ENCODE measurements around the gene NAA60.
"Not testable (repeated sequence)": the region's sequence is repeated elsewhere in the genome, so short reads cannot be mapped to it uniquely, and the experiment has no call there.

Gene NAA60

DNA sequence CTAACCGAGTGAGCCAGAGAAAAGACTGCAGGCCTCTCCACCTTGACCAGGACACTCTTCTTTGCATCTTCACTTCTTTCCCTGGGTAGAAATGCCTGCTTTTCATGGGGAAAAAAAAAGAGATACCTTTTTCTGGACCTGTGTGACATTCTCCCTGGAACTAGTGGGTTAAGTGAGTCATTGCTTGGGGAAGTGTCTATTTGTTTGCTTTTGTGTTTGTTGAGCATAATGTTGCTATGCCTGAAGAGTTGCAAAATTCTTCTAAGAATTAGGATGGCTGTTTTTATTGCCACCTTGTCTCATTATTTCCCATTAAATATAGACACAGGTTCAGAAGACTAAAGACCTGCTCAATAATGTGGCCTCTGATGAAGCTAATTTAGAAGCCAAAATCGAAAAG lies 76.1 kb downstream of the NAA60 start:
- no peak overlapping the region for H3K4me3 Mint-ChIP-seq
- H3K27me3 Mint-ChIP-seq = no peaks in the 10 kb centered on the region
- no peak overlapping the region for H3K27ac Mint-ChIP-seq
- peaks cover 58% of the 10 kb centered on the region for H3K36me3 Mint-ChIP-seq
- H3K9me3 Mint-ChIP-seq = no peaks in the 10 kb centered on the region
- CTCF ChIA-PET = no interaction called here
- DNase-seq = no peak
- H3K4me1 Mint-ChIP-seq = peaks cover 21% of the 10 kb centered on the region

DNA sequence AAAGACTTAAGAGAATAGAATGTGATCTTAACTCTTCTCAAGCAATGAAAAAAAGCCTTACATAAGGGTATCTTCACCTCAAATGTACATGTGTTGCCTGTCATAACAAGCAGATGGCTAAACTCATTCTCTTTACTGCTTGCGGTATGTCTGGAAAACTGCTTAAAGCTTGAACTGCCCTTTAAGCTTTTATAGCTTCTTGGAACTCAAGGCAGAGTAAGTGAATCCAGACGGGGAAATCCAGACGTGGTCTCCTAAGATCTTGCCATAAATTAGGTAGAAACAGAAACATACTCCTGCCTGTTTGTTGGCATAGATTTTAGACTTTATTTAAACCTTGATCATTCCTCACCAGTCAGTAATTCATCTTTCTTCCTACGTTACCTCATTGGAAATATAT lies 76.9 kb downstream of the NAA60 start:
- H3K9me3 Mint-ChIP-seq = no peaks in the 10 kb centered on the region
- CTCF ChIA-PET = no interaction called here
- H3K4me3 Mint-ChIP-seq = no peak overlapping the region
- no peak for DNase-seq
- no peak overlapping the region for H3K27ac Mint-ChIP-seq
- H3K36me3 Mint-ChIP-seq = peaks cover 59% of the 10 kb centered on the region
- H3K27me3 Mint-ChIP-seq = no peaks in the 10 kb centered on the region
- H3K4me1 Mint-ChIP-seq = peaks cover 21% of the 10 kb centered on the region

DNA sequence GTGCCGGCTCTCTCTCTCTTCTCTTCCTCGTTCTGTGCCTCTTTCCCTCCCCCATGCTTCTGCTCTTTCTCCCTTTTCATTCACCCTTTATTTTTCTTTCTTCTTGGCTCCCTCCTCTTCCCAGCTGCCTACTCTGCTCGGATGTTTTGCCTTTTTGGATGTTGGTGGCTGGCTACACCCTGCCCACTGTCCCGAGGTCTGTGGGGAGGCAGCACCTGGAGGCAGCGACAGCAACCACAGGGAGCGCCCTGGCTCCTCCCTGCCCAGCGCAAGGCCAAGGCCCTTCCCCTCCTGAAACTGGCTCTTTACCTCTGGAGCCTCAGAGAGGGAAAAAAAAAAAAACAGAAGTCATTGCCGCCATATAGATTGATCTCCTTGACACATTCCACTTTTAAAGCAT lies 77.4 kb downstream of the NAA60 start:
- CTCF ChIA-PET = no interaction called here
- H3K4me1 Mint-ChIP-seq = peaks cover 22% of the 10 kb centered on the region
- H3K9me3 Mint-ChIP-seq = no peaks in the 10 kb centered on the region
- H3K36me3 Mint-ChIP-seq = peaks cover 58% of the 10 kb centered on the region
- DNase-seq = no peak
- peak overlapping the region; percentile 11 for H3K27ac Mint-ChIP-seq
- no peak overlapping the region for H3K4me3 Mint-ChIP-seq
- no peaks in the 10 kb centered on the region for H3K27me3 Mint-ChIP-seq

DNA sequence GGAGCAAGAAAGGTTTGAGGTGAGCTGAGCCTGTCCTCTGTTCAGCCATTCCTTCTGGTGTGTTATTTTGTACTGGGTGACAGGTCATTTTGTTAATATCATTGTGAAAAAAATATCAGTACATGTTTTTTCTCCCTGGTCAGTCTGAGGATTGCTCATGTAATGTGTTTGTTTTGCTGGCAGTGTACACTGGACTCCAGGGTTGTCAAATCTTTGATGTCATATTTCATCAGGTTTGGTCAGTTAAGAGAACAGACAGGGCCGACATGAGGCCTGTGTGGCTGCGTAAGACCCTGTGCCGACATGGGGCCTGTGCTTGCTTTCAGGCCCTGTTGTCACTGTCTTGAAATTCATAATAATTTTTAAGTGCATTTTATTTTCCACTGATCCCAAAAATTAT lies 79.8 kb downstream of the NAA60 start:
- Mint-ChIP-seq H3K27ac (peak overlapping the region; percentile 14), H3K4me3 (no peak overlapping the region), H3K36me3 (peaks cover 58% of the 10 kb centered on the region), H3K9me3 (no peaks in the 10 kb centered on the region), H3K27me3 (no peaks in the 10 kb centered on the region), H3K4me1 (peaks cover 24% of the 10 kb centered on the region)
- no peak for DNase-seq
- CTCF ChIA-PET = interaction anchor here (1.0 kb wide), 1 partner anchor 9 kb away, joined by 3 read pairs; no protein-coding TSS in a partner anchor

DNA sequence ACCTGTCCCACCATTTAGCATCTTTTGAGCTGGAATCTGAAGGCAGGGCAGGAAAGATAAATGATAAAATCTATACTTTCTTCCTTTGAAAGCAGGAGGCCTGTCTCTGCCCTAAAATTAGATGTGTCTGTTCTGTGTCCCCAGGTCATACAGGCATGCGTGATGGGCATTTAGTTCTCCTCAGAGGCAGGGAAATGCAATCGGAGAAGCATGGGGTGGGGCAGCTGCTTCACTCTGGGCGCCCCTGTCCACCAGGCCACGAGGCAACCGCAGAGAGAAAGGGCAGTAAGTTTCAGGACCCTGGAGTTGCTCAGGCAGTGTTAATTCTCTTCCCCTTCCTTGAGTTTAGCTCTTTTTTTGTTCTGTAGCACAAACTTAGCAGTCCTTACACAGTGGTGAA lies 82.5 kb downstream of the NAA60 start:
- Mint-ChIP-seq H3K9me3 (no peaks in the 10 kb centered on the region), H3K27ac (peak overlapping the region; percentile 33), H3K27me3 (no peaks in the 10 kb centered on the region), H3K36me3 (peaks cover 47% of the 10 kb centered on the region), H3K4me1 (peaks cover 12% of the 10 kb centered on the region), H3K4me3 (no peak overlapping the region)
- DNase-seq = no peak
- CTCF ChIA-PET = interaction anchor here (0.6 to 2.5 kb wide), 5 partner anchors 14 to 190 kb away, joined by 3 to 13 read pairs (median 3); no protein-coding TSS in a partner anchor

DNA sequence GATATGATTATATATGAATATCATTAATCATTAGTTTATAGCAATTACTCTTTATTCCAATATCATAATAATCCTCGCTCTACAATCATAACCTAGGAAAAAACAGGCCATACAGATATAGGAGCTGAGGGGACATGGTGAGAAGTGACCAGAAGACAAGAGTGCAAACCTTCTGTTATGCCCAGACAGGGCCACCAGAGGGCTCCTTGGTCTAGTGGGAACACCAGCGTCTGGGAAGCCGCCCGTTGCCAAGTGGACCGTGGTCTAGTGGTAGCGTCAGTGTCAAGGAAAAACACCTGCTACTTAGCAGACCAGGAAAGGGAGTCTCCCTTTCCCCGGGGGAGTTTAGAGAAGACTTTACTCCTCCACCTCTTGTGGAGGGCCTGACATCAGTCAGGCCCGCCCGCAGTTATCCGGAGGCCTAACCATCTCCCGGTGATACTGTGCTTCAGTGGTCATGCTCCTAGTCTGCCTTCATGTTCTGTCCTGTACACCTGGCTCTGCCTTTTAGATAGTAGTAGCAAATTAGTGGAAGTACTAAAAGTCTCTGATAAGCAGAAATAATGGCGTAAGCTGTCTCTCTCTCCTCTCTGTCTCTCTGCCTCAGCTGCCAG lies 83.8 kb downstream of the NAA60 start:
- H3K4me1 Mint-ChIP-seq = peaks cover 12% of the 10 kb centered on the region
- DNase-seq = peak; percentile 65
- not testable (repeated sequence) for H3K9me3 Mint-ChIP-seq, H3K27me3 Mint-ChIP-seq, H3K4me3 Mint-ChIP-seq
- CTCF ChIA-PET = interaction anchor here (0.6 to 2.5 kb wide), 5 partner anchors 9 to 84 kb away, joined by 3 to 13 read pairs (median 4); partner anchors contain the start of gene SLX4
- peaks cover 49% of the 10 kb centered on the region for H3K36me3 Mint-ChIP-seq
- peak overlapping the region; percentile 24 for H3K27ac Mint-ChIP-seq

DNA sequence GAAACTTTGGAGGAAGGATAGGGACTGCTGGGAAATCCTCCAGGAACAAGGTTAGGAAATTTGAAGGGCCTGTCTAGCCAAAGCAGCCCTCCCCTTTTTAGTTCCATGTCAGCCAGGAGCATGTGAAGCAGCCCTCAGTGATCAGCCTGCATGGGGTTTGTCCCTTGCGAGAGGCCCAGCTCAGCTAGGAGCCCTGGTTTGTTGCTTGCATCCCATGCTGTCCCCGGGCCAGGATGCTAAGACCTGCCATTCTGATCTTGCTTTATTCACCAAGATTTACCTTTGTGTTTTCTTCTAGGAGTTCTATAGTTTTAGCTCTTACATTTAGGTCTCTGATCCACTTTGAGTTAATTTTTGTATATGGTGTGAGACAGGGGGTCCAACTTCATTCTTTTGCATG lies 84.9 kb downstream of the NAA60 start:
- no peak for DNase-seq
- no peak overlapping the region for H3K4me3 Mint-ChIP-seq
- H3K27me3 Mint-ChIP-seq = no peaks in the 10 kb centered on the region
- H3K36me3 Mint-ChIP-seq = peaks cover 45% of the 10 kb centered on the region
- H3K27ac Mint-ChIP-seq = no peak overlapping the region
- CTCF ChIA-PET = interaction anchor here (2.0 kb wide), 1 partner anchor 8 kb away, joined by 5 read pairs; no protein-coding TSS in a partner anchor
- no peaks in the 10 kb centered on the region for H3K9me3 Mint-ChIP-seq
- peaks cover 12% of the 10 kb centered on the region for H3K4me1 Mint-ChIP-seq

DNA sequence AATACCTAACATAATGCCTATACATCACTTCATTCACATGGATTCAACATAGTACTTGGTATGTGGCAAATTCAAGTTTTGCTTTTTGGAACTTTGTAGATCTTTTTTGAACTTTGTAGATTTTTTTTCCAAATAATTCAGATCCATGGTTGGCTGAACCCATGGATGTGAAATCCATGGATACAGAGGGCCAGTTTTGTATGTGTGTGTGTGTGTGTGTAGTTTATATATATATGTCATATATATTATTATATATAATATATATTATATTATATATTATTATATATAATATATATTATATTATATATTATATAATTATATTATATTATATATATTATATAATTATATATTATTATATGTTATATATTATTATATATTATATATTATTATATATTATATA lies 85.7 kb downstream of the NAA60 start:
- CTCF ChIA-PET = no interaction called here
- H3K27me3 Mint-ChIP-seq = no peaks in the 10 kb centered on the region
- H3K27ac Mint-ChIP-seq = no peak overlapping the region
- H3K9me3 Mint-ChIP-seq = no peaks in the 10 kb centered on the region
- H3K36me3 Mint-ChIP-seq = peaks cover 48% of the 10 kb centered on the region
- peaks cover 12% of the 10 kb centered on the region for H3K4me1 Mint-ChIP-seq
- DNase-seq = no peak
- H3K4me3 Mint-ChIP-seq = no peak overlapping the region

DNA sequence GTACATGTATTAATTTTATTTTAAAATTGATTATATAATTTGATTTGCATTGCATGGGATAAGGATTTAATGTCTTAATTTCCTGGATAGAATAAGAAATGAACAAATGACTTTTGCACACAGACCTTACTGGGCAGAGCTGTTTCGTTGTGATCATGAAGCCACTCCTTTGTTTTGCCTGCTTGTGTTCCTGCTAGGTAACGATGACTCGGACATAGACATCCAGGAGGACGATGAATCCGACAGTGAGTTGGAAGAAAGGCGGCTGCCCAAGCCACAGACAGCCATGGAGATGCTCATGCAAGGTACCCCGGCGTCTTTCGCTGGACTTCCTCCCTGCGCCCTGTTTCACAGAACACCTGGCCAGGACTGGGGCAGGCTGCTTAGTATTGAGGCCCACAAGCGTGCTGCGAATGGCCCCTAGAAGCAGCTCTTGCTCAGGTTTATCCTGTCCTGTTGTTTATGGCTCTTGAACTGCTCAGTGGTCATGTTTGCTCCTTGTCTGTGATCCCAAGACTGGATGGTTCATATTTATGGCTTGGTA lies 87.0 kb downstream of the NAA60 start:
- H3K9me3 Mint-ChIP-seq = no peaks in the 10 kb centered on the region
- H3K36me3 Mint-ChIP-seq = peaks cover 52% of the 10 kb centered on the region
- no peaks in the 10 kb centered on the region for H3K27me3 Mint-ChIP-seq
- H3K27ac Mint-ChIP-seq = no peak overlapping the region
- H3K4me1 Mint-ChIP-seq = peaks cover 12% of the 10 kb centered on the region
- no peak overlapping the region for H3K4me3 Mint-ChIP-seq
- CTCF ChIA-PET = no interaction called here
- no peak for DNase-seq

DNA sequence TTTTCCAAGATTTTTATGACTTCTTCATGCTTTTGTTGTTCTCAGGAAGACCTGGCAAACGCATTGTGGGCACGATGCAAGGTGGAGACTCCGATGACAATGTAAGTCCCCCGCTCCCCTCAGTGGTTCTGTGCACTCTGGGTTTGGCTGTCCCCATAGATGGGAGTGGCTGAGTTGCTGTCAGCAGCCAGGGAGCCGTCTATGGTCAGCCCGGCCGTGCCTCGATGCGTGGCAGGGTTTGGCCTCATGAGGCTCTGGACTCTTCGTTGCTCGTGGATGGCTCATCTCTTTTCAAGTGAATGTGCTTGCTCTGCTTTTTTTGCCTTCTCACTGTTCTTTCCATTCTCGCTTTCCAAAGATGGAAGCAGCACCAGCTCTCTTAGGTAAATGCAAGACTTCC lies 89.3 kb downstream of the NAA60 start:
- Mint-ChIP-seq H3K4me3 (no peak overlapping the region), H3K4me1 (peaks cover 4% of the 10 kb centered on the region), H3K36me3 (peaks cover 50% of the 10 kb centered on the region), H3K27ac (no peak overlapping the region), H3K9me3 (no peaks in the 10 kb centered on the region), H3K27me3 (no peaks in the 10 kb centered on the region)
- CTCF ChIA-PET = no interaction called here
- no peak for DNase-seq

DNA sequence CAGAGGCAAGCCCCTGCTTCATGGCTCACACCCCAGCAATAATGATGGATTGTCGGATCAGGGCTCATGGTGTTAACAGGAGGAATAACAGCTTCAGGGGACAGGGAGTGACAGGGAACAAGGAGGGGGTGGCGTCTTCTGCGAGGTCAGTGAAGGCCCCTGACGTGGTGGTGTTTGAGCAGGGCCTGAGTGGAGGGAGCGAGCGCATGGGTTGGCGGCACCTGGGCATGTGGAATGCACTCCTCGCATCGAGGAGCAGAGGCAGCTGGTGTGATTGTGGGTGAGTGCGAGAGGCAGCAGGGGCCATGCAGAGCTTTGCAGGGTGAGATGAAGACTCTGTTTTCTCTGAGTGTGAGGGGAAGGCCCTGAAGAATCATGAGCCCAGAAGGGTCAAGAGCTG lies 90.6 kb downstream of the NAA60 start:
- CTCF ChIA-PET = no interaction called here
- H3K27ac Mint-ChIP-seq = peak overlapping the region; percentile 66

DNA sequence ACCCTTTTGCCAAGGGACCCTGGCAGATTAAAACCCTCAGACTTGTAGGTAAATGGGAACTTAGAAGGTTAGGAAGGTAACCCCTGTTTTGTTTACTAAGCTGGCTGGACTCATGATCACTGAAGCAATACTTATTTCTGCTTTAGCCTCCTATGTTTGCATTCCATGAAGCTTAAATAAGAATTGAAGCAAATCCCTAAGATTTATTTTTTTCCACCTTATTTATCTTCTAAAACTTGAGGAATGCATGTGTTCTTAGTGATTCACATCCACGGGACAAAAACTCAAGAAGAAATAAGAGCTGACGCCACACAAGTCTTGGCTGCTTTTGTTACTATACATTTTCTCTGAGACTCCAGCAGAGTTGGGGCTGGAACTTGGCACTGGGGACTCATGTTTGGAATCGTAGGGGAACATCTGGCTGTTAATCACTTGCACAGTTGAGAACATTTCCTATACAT lies 92.8 kb downstream of the NAA60 start:
- peaks cover 52% of the 10 kb centered on the region for H3K36me3 Mint-ChIP-seq
- peak overlapping the region; percentile 55 for H3K27ac Mint-ChIP-seq
- H3K27me3 Mint-ChIP-seq = no peaks in the 10 kb centered on the region

More for the DNA sequence above, 90.6 kb downstream of the NAA60 start:
- Mint-ChIP-seq H3K27me3 (no peaks in the 10 kb centered on the region), H3K4me3 (no peak overlapping the region), H3K9me3 (no peaks in the 10 kb centered on the region), H3K36me3 (peaks cover 44% of the 10 kb centered on the region), H3K4me1 (no peaks in the 10 kb centered on the region)
- no peak for DNase-seq

More for the DNA sequence above, 92.8 kb downstream of the NAA60 start:
- no peak for DNase-seq
- H3K9me3 Mint-ChIP-seq = no peaks in the 10 kb centered on the region
- H3K4me3 Mint-ChIP-seq = no peak overlapping the region
- CTCF ChIA-PET = interaction anchor here (1.5 kb wide), 1 partner anchor 9 kb away, joined by 5 read pairs; no protein-coding TSS in a partner anchor
- no peaks in the 10 kb centered on the region for H3K4me1 Mint-ChIP-seq

All from activated naive CD4-positive, alpha-beta T cell treated with anti-CD3 and anti-CD28 coated beads, Interleukin-2, amount 10 ng/mL, durations not matched to agents 7 days and 5 days (primary cell).